Measurements from ENCODE around the gene PBRM1. TPM values are rescaled to one million over a fixed set of nuclear protein-coding genes. Genes with fewer than 3 reads are reported as not detected.

PBRM1 gene
- total RNA-seq, 2 donors from 2014 or later, result 85.3 to 95.4 TPM

DNA sequence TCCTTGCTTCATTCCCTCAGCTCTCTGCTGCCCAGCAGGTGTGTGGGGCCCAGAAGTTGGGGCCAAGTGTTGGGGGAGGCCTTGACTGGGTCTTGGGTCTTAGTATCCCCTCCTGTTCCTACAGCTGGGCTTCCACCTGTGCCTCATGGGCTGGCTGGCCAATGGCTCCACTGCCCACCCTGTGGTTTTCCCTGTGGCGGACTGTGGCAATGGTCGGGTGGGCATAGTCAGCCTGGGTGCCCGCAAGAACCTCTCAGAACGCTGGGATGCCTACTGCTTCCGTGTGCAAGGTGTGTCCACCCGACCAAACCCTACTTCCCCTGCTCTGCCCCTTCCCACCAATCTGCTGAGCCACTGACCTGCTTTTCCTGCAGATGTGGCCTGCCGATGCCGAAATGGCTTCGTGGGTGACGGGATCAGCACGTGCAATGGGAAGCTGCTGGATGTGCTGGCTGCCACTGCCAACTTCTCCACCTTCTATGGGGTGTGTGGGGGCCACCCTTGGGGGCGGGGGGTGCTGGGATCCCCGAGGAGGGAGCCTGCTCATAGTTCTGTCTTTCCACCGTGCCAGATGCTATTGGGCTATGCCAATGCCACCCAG, 163.0 kb downstream of the PBRM1 start:
- Mint-ChIP-seq H3K36me3 (no peaks in the 10 kb centered on the region), H3K4me3 (no peak overlapping the region), H3K27me3 (no peaks in the 10 kb centered on the region), H3K9me3 (no peaks in the 10 kb centered on the region), H3K4me1 (ENCODE audit: low read depth in 2 of 2) (peaks cover 0 to 4% of the 10 kb centered on the region in 2 donors), H3K27ac (no peak overlapping the region)
- ATAC-seq, result no peak
- DNase-seq (ENCODE audit: low spot score), result no peak

DNA sequence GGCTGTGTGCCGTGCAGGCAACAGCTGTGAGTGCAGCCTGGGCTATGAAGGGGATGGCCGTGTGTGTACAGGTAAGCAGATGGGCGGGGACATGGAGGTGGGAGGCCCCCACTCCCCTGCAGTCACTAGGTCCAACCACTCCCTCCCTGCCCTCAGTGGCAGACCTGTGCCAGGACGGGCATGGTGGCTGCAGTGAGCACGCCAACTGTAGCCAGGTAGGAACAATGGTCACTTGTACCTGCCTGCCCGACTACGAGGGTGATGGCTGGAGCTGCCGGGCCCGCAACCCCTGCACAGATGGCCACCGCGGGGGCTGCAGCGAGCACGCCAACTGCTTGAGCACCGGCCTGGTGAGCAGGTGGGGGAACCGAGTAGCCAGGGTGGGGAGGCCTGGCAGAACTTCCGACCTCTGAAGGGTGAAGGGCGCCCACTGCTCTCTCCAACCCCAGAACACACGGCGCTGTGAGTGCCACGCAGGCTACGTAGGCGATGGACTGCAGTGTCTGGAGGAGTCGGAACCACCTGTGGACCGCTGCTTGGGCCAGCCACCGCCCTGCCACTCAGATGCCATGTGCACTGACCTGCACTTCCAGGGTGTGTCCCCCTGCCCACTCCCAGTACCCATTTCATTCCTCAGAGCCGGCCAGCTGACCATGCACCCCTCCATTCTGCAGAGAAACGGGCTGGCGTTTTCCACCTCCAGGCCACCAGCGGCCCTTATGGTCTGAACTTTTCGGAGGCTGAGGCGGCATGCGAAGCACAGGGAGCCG, 163.6 kb downstream of the PBRM1 start:
- H3K27ac Mint-ChIP-seq, result no peak overlapping the region
- H3K36me3 Mint-ChIP-seq, result no peaks in the 10 kb centered on the region
- no peaks in the 10 kb centered on the region for H3K9me3 Mint-ChIP-seq
- no peak for DNase-seq (ENCODE audit: low spot score)
- no peak for ATAC-seq
- no peaks in the 10 kb centered on the region for H3K27me3 Mint-ChIP-seq
- peaks cover 0 to 4% of the 10 kb centered on the region in 2 donors for H3K4me1 Mint-ChIP-seq (ENCODE audit: low read depth in 2 of 2)
- no peak overlapping the region for H3K4me3 Mint-ChIP-seq

DNA sequence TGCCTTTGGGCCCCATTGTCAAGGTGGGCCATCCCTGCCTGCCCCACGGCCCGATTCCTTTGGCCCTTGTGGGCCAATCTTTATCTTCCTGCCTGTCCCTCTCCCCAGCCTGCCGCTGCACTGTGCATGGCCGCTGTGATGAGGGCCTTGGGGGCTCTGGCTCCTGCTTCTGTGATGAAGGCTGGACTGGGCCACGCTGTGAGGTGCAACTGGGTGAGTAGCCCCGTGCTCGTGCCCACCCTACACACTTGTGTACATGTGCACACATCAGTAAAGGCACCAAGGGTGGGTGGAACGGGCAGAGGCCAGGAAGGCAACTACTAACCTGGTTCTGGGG, 164.3 kb downstream of the PBRM1 start:
- DNase-seq (ENCODE audit: low spot score) (no peak), ATAC-seq (no peak)
- H3K36me3 Mint-ChIP-seq, result no peaks in the 10 kb centered on the region
- H3K27ac Mint-ChIP-seq, result no peak overlapping the region
- peaks cover 0 to 4% of the 10 kb centered on the region in 2 donors for H3K4me1 Mint-ChIP-seq (ENCODE audit: low read depth in 2 of 2)
- no peak overlapping the region for H3K4me3 Mint-ChIP-seq
- H3K9me3 Mint-ChIP-seq, result no peaks in the 10 kb centered on the region
- no peaks in the 10 kb centered on the region for H3K27me3 Mint-ChIP-seq

DNA sequence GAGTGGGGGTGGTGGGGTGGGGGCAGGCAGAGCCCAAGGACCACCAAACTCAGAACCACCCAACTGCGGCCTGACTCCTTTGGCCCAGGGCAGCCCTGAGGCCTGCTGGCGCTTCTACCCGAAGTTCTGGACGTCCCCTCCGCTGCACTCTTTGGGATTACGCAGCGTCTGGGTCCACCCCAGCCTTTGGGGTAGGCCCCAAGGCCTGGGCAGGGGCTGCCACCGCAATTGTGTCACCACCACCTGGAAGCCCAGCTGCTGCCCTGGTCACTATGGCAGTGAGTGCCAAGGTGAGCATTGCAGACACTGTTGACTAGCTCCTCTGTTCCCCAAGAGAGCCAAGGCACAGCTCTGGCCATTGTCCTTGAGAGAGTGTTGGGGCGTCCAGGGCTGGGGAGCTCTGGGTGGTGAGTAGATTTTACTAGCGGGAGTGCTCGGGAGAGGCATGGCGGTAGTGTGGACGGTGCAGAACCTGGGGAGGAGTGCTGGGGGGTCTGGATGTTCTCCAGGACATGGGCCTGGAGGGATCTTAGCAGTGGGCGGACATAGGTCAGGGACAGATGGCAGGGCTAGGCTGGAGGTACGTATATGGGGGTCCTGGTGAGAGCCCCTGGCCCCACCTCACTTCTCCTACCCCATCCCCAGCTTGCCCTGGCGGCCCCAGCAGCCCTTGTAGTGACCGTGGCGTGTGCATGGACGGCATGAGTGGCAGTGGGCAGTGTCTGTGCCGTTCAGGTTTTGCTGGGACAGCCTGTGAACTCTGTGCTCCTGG, 164.8 kb downstream of the PBRM1 start:
- no peak for ATAC-seq
- Mint-ChIP-seq H3K27ac (no peak overlapping the region), H3K36me3 (no peaks in the 10 kb centered on the region), H3K27me3 (no peaks in the 10 kb centered on the region), H3K9me3 (no peaks in the 10 kb centered on the region), H3K4me1 (ENCODE audit: low read depth in 2 of 2) (peaks cover 0 to 4% of the 10 kb centered on the region in 2 donors), H3K4me3 (no peak overlapping the region)
- DNase-seq (ENCODE audit: low spot score), result no peak

DNA sequence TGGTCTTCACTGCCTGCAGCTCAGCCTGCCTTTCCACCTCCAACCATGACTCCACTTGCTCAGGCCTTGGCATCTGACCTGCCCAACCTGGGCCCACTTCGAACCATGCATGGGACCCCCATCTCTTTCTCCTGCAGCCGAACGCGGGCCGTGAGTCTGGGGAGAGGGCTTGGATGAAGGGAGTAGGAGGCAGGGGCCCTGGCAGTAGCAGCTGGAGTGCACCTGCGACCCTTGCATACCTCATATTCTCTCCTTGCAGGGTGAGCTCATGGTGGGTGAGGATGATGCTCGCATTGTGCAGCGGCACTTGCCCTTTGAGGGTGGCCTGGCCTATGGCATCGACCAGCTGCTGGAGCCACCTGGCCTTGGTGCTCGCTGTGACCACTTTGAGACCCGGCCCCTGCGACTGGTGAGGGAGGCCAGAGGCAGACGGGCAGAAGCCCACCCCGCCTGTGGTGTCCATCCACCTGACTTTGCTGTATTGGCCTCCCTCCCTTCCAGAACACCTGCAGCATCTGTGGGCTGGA, 165.5 kb downstream of the PBRM1 start:
- no peak for DNase-seq (ENCODE audit: low spot score)
- no peak for ATAC-seq
- Mint-ChIP-seq H3K9me3 (no peaks in the 10 kb centered on the region), H3K27ac (no peak overlapping the region), H3K4me3 (no peak overlapping the region), H3K27me3 (no peaks in the 10 kb centered on the region), H3K4me1 (ENCODE audit: low read depth in 2 of 2) (peaks cover 0 to 4% of the 10 kb centered on the region in 2 donors), H3K36me3 (no peaks in the 10 kb centered on the region)

DNA sequence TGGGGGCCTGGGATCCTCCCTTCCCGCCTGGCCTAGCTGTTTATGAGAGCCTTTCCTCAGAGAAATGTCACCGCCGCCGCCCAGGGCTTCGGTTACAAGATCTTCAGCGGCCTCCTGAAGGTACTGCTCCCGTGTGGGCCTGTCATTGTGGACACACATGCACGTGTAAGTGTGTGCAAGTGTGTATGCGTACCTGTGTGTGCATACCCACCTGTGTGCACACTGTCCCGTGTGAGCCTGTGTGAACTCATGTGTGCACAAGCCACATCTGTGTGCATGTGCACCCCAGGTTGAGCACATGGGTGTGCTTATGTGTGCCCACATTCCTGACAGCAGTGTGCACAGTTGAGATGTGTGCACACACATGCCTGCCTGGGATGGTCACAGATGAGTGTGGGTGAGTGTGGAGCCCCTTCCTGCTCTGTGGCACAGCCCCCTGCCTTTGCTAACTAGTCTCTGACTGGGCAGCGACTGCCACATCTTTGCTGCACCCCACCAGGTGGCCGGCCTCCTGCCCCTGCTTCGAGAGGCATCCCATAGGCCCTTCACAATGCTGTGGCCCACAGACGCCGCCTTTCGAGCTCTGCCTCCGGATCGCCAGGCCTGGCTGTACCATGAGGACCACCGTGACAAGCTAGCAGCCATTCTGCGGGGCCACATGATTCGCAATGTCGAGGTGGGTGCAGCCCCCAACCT, 166.1 kb downstream of the PBRM1 start:
- Mint-ChIP-seq H3K4me1 (ENCODE audit: low read depth in 2 of 2) (peaks cover 0 to 4% of the 10 kb centered on the region in 2 donors), H3K9me3 (no peaks in the 10 kb centered on the region), H3K36me3 (no peaks in the 10 kb centered on the region), H3K27me3 (no peaks in the 10 kb centered on the region), H3K4me3 (no peak overlapping the region), H3K27ac (no peak overlapping the region)
- no peak for DNase-seq (ENCODE audit: low spot score)
- ATAC-seq, result no peak

DNA sequence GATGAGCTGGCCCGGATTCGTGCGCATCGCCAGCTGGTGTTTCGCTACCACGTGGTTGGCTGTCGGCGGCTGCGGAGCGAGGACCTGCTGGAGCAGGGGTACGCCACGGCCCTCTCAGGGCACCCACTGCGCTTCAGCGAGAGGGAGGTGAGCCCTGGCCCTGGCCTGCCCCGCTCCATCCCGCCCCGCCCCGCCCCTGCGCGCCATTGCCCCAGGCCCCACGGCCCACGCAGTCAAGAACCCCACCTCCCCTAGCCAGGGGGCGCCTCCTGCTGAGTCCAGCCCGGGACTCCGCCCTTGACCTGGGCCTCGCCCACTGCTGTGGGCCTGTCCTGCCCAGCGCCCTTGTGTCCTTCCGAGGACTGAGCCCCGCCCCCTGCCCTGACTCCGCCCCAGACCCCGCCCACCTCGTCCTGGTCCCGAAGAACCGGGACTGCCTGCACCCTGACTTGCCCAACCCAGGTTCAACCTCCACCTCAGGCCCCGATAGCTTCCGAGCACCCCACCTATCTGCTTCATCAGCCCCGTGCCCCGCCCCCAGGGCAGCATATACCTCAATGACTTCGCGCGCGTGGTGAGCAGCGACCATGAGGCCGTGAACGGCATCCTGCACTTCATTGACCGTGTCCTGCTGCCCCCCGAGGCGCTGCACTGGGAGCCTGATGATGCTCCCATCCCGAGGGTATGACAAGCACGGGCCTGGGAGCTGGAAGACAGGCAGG, 166.8 kb downstream of the PBRM1 start:
- no peaks in the 10 kb centered on the region for H3K4me1 Mint-ChIP-seq (ENCODE audit: low read depth in 2 of 2)
- DNase-seq (ENCODE audit: low spot score) (no peak), ATAC-seq (no peak)
- H3K9me3 Mint-ChIP-seq, result no peaks in the 10 kb centered on the region
- no peak overlapping the region for H3K27ac Mint-ChIP-seq
- no peaks in the 10 kb centered on the region for H3K27me3 Mint-ChIP-seq
- no peaks in the 10 kb centered on the region for H3K36me3 Mint-ChIP-seq
- no peak overlapping the region for H3K4me3 Mint-ChIP-seq

DNA sequence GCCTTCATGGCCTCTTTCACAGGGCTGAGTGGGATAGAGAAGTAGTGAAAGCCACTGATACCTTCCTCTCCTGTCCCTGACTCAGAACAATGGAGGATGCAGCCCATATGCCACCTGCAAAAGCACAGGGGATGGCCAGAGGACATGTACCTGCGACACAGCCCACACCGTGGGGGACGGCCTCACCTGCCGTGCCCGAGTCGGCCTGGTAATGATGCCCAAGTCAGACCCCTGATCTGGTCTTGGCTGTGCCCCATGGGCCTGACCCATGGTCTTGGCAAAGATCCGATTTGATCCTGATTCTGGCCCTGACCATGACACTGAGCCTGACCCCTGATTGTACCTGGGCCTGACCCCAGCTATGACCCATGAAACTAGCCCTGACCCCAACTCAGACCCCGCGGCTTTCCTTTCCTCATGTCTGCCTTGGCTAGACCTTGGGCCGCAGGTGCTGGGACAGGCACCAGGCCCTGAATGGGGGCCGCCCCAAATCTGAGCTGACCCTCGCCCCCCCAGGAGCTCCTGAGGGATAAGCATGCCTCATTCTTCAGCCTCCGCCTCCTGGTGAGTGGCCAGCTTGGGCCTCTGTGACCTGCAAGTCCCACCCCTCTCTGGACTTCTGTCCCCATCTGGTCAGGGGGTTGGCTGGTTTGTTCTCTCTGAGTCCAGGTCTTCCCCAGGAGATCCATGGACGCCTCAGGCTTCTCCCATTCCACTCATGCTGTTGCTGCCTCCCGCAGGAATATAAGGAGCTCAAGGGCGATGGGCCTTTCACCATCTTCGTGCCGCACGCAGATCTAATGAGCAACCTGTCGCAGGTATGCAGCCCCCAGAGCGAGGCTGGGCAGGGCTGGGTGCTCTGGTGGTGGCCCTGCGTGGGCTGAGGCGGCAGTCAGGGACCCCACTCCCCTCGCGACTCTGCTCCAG, 167.7 kb downstream of the PBRM1 start:
- no peaks in the 10 kb centered on the region for H3K9me3 Mint-ChIP-seq
- no peak for ATAC-seq
- H3K4me3 Mint-ChIP-seq, result no peak overlapping the region
- no peak for DNase-seq (ENCODE audit: low spot score)
- H3K27ac Mint-ChIP-seq, result no peak overlapping the region
- no peaks in the 10 kb centered on the region for H3K4me1 Mint-ChIP-seq (ENCODE audit: low read depth in 2 of 2)
- no peaks in the 10 kb centered on the region for H3K27me3 Mint-ChIP-seq
- H3K36me3 Mint-ChIP-seq, result no peaks in the 10 kb centered on the region

DNA sequence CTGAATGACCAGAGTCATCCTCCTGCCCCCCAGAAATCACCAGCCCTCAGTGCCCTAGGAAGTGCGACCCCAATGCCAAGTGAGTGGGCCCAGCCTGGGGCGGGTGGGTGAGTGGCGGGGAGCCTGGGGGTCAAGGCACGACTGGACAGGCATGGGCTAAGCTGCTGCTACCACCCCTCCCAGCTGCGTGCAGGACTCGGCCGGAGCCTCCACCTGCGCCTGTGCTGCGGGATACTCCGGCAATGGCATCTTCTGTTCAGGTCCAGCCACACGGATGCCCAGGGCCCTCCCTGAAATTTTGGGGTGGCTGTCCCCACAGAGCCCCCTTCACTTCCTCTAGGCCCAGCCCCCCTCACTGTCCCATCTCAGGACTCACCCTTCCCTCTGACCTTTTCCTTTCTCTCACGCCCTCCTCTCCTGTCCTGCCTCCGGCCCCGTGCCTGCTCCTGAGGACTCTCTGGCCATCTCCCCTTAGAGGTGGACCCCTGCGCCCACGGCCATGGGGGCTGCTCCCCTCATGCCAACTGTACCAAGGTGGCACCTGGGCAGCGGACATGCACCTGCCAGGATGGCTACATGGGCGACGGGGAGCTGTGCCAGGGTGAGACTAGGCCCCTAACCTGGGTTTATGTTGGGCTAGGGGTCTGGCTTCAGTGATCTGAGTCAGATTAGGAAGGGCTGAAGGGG, 169.1 kb downstream of the PBRM1 start:
- no peak for DNase-seq (ENCODE audit: low spot score)
- no peaks in the 10 kb centered on the region for H3K4me1 Mint-ChIP-seq (ENCODE audit: low read depth in 2 of 2)
- H3K4me3 Mint-ChIP-seq, result no peak overlapping the region
- ATAC-seq, result no peak
- no peaks in the 10 kb centered on the region for H3K9me3 Mint-ChIP-seq
- H3K36me3 Mint-ChIP-seq, result no peaks in the 10 kb centered on the region
- no peak overlapping the region for H3K27ac Mint-ChIP-seq
- no peaks in the 10 kb centered on the region for H3K27me3 Mint-ChIP-seq

DNA sequence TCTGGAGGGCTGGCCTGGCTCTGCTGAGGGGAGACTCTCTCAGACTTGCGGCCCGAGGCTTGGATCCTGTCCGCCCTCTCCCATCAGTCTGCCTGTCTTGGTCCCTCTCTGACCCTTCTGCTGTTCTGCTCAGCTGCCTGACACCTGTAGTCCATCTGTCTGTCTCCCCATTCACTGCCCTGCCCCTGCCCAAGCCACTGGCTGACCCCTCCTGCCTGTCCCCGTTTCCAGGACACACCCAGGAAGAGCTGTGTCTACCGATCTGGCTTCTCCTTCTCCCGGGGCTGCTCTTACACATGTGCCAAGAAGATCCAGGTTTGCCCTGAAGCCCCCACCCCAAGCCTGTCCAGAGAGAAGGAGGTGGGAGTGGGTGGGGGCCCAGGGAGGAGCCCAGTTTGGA, 170.5 kb downstream of the PBRM1 start:
- no peak for DNase-seq (ENCODE audit: low spot score)
- H3K27me3 Mint-ChIP-seq, result no peaks in the 10 kb centered on the region
- H3K9me3 Mint-ChIP-seq, result no peaks in the 10 kb centered on the region
- H3K27ac Mint-ChIP-seq, result no peak overlapping the region
- H3K36me3 Mint-ChIP-seq, result no peaks in the 10 kb centered on the region
- H3K4me3 Mint-ChIP-seq, result no peak overlapping the region
- no peaks in the 10 kb centered on the region for H3K4me1 Mint-ChIP-seq (ENCODE audit: low read depth in 2 of 2)
- ATAC-seq, result no peak

DNA sequence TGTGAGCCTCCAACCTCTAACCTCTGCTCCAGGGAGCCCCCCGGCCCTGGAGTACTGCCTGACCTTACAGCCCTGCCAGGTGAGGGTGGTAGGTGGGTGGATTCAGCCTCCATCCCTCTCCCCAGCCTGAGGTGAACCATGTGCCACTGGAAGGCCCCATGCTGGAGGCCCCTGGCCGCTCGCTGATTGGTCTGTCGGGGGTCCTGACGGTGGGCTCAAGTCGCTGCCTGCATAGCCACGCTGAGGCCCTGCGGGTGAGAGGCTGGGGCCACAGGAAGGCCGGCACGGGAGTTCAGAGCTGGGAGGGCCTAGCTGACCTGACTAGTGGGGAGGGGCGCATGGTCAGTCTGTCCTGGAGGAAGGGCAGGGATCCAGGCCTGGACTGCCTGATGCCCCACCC, 171.1 kb downstream of the PBRM1 start:
- Mint-ChIP-seq H3K9me3 (no peaks in the 10 kb centered on the region), H3K4me3 (no peak overlapping the region), H3K27ac (no peak overlapping the region), H3K4me1 (ENCODE audit: low read depth in 2 of 2) (no peaks in the 10 kb centered on the region), H3K36me3 (no peaks in the 10 kb centered on the region), H3K27me3 (no peaks in the 10 kb centered on the region)
- ATAC-seq (no peak), DNase-seq (ENCODE audit: low spot score) (no peak)

DNA sequence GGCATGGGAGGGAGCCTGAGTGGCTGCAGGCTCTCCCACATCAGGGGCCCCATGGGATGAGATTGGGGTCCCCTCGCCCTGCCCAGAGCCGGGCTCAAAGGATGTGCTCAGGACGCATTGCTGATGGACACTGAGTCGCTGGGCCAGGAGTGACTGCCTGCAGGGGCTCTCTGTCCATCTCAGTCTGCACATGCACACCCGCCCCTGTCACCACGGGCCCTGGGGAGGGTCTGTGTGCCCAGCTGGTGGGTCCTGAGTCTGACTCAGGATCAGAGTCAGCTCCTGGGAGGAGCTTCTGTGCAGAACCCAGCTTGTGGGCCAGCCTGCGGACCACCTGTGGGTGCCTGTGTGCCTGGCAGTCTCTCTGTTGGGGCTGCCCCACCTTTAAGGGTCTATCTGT, 172.4 kb downstream of the PBRM1 start:
- DNase-seq (ENCODE audit: low spot score) (no peak), ATAC-seq (no peak)
- Mint-ChIP-seq H3K27ac (no peak overlapping the region), H3K4me1 (ENCODE audit: low read depth in 2 of 2) (no peaks in the 10 kb centered on the region), H3K36me3 (no peaks in the 10 kb centered on the region), H3K27me3 (no peaks in the 10 kb centered on the region), H3K9me3 (no peaks in the 10 kb centered on the region), H3K4me3 (no peak overlapping the region)

All from natural killer cell treated with Interleukin-12 subunit alpha and Interleukin-12 subunit beta and Interleukin-15 and Interleukin-18, amount 100 ng/mL, for 72 hours (primary cell).